GM19238 (cell line): ENCODE data around the gene TMEM95.

ENCODE experiments used
- DNase-seq: peaks from one replicate; pipeline ENCODE4 v3.0.0; 2011; ENCODE audit warnings: low spot score; ENCODE audit not compliant: insufficient read length

Gene TMEM95

GRCh38 chr17:7374353-7374752 is 19.4 kb downstream of the TMEM95 start:
- DNase-seq = no peak

GRCh38 chr17:7379134-7379533 is 24.2 kb downstream of the TMEM95 start:
- DNase-seq = no peak

DNA sequence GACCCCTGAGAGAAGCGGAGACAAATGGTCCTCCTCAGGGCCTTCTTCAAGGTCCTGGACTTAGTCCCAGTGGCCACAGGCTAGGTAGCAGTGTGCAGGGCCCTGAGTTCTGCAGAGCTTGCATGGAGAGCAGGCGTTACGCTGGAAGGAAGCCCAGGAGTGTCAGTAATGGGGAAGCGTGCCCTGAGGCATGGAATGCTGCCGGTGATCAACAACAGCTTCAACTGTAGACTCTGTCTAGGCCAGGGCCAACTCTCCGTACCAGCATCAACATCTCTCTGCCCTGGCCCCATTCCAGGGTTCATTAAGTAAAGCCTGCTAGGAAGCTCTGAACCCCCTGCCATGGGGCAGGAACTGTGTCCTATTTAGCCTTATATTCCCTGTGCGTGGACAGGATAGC is 25.4 kb downstream of the TMEM95 start:
- no peak for DNase-seq

GRCh38 chr17:7380855-7381683 is 26.1 kb downstream of the TMEM95 start, which contains the start of gene TNK1:
TNK1 (plus strand) TSS chr17:7381089; CDS start chr17:7382927, 1,838 bp downstream.
- no peak for DNase-seq

GRCh38 chr17:7382901-7383300 is 27.9 kb downstream of the TMEM95 start:
- no peak for DNase-seq

DNA sequence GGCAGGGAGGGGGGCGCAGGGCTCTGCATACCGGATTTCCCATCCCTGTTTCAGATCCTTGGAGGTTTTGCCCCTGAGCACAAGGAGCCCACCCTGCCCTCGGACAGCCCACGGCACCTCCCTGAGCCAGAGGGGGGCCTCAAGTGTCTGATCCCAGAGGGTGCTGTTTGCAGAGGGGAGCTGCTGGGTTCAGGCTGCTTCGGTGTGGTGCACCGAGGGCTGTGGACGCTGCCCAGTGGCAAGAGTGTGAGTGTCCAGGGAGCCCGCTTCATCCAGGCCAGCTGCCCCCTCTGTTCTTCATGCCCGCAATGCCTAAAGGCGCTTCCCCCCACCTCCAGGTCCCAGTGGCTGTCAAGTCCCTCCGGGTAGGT is 28.4 kb downstream of the TMEM95 start:
- DNase-seq = no peak

DNA sequence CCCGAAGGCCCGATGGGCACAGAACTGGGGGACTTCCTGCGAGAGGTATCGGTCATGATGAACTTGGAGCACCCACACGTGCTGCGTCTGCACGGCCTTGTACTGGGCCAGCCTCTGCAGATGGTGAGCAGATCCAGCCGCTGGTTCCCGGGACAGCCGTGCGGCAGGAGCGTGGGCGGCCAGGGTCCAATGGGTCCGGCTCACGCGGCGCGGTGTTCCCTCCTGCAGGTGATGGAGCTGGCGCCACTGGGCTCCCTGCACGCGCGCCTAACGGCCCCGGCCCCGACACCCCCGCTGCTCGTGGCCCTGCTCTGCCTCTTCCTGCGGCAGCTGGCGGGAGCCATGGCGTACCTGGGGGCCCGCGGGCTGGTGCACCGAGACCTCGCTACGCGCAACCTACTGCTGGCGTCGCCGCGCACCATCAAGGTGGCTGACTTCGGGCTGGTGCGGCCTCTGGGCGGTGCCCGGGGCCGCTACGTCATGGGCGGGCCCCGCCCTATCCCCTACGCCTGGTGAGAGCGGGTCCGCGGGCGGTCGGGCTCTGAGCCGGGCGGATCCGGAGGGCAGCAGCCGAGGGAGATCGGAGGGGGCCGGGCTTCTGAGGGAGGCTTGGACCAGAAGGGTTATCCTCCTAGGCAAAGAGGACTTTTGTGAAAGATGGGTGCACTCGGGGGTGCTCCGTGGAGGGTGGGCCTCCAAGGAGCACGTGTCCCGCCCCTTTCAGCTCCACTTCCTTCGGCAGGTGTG is 29.0 kb downstream of the TMEM95 start:
- DNase-seq = peak; percentile 89

DNA sequence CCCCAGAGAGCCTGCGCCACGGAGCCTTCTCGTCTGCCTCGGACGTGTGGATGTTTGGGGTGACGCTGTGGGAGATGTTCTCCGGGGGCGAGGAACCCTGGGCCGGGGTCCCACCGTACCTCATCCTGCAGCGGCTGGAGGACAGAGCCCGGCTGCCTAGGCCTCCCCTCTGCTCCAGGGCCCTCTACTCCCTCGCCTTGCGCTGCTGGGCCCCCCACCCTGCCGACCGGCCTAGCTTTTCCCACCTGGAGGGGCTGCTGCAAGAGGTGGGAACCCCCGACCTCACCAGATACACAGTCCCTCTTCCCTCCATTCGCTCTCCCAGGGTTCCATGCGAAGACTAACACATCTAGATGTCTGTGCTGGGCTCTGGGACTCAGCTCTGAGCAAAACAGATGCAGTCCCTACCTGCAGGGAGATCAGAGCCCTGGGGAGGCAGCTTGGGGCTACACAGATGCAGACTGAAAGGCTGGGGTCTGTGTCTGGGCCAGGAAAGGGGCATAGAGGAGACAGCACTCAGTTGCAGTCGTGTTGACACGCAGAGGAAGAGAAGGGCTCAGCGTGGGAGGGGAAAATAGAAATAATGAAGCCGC is 29.6 kb downstream of the TMEM95 start:
- no peak for DNase-seq

DNA sequence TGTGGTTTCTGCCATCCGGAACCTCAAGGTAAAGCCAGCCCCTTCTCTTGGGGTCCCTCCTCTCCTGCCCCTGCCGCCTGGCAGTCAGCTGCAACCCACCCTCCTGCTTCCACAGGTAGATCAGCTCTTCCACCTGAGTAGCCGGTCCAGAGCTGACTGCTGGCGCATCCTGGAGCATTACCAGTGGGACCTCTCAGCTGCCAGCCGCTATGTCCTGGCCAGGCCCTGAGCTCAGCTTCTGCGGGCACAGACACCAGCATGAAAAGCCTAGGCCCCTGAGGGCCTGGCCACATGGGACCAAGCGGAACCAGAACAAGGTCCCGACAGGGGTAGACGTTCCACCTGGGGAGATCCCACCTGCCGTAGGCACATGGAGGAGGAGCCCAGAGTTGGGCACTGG is 33.9 kb downstream of the TMEM95 start:
- no peak for DNase-seq

DNA sequence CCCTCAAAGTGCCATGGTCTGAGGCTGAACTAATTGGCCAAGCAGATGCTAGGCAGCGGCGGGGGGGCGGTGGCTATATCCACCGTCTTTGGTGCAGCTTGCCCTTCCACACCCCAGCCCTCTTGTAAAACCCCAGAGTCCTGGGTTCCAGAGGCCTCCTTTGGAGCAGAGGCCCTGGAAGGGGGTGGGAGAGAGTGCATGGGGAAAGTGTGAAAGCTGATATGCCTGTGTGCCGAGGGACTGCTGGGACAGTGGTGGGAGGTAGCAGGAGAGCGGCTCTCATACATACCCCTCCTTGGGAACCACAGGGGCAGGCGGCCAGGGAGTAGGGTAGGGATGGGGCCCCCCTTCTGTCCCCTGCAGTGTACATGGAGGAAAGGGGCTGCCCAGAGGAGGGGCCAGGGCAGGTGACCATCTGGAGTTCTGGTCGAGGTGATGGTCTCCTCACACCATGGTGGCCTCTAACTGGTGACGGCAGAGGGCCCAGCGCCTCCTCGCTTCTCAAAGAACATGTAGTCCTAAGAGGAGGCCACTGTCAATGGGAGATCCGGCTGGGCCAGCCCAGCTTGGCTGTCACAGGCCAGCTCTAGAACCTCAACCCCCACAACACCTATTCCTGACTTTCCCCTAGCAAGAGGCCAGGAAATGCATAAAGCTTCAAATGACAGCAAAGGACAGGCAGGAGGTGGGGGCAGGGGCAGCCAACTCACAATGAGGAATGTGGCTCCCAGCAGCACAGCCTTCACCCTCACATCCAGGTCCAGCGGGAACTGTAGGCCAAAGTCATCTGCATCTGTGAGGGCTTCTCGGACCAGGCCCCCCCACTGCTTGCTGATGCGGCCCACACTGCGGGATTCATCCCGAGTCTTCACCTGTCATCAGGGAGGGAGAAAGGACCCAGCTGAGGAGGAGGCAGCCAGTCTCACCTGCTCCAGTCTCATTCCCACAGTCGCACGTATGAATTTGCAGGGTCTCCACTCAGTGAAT is 35.3 kb downstream of the TMEM95 start:
- no peak for DNase-seq

- DNase-seq = no peak
These were observed 36.4 kb downstream of the TMEM95 start for GRCh38 chr17:7391307-7391706.

DNA sequence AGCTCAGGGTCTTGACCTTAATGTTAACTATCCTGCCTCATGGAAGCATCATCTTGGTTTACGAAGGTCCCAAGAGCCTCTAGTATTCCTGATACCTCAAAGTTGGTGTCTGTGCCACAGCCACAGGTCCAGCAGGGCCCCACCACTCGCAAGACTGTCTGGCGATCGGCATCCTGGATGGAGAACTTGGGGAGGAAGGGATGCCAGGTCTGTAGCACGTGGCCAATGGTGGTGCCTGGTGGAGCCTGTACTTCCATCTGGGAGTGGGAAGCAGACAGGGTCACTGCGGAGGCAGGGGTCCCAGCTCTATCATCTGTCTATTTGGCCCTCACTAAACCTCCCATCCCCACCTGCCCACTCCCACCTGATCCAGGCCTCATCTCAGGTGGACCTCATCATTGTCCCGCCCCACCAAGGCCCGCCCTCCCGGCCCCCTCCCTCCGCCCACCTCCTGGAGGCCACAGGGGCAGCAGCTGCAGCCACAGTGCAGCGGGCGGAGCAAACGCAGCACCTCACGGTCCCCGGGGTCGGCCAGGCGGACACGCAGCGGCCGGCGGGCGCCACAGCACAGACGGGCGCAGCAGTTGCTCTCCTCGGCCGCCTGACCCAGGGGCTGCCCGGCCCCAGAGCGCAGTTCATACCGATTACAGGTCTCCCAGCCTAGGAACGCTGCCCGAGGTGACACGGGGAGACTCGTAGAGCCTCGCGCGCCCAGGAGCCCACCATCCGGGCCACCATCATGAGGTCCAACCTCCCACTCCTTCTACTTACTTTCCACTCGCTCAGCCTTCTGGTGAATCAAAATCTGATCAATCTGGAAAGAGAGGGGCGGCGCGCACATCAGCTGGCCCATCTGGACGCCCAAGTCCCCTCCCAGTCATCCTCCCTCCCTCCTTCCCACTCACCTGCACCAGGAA is 38.0 kb downstream of the TMEM95 start:
- DNase-seq = no peak

DNA sequence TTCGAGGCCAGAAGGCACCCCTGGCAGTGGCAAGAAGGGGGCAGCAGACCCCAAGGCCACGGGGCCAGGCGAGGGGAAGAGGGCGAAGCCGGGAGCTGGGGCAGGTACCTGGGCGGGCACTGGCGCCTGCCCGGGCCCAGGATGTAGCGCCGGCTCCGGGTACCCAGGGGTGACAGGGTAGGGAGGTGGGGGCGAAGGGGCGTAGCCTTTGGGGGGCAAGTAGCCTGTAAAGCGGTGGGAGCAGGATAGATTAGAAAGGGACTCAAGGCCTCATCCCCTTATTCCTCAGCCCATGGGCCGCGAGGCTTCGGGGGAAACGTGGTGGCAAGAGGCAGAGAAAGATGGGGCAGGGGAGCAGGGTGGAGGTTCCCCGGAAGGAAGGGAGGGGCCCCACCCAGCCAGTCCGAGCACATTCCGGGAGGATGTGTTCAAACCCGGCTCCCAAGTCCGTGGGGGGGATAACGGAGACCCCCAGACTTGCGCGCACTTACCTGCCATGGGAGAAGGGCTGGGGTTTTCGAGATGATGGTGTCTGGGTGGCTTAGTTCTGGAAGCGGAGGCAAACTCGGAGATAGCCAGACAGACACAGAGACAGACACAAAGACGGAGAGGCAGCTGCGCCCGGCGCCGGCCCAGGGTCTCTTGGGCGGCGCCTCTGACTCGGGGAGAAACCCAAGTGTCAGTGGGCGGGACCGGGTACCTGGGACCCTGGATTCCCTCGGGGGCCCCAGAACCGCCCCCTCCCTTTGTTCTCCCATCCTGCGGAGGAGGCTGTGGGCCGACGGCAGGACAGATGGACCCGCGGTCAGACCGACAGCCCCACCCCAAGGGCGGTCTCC is 38.9 kb downstream of the TMEM95 start:
- peak; percentile 80 for DNase-seq

GRCh38 chr17:7394452-7395191 is 39.7 kb downstream of the TMEM95 start, which contains the start of gene PLSCR3:
PLSCR3 (minus strand) TSS chr17:7394525; CDS start chr17:7394110, 415 bp downstream.
- peak; percentile 98 for DNase-seq

DNA sequence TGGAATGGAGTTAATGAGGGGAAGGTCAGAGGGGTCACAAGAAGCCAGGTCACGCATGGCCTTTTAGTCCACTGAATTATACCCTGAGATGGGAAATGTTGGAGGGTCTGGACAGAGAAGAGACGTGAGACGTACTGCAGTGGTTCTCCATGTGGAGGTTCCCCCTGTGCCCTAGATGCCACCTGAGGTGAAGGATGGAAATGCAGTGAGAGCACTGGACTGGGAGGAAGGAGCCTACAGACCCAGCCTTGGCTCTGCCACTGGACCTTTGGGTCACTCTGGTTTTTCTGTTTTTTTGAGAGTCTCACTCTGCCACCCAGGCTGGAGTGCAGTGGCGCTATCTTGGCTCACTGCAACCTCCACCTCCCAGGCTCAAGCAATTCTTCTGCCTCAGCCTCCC is 41.2 kb downstream of the TMEM95 start:
- DNase-seq = no peak

GRCh38 chr17:7398612-7399011 is 43.7 kb downstream of the TMEM95 start:
- DNase-seq = no peak

- DNase-seq = no peak
These were observed 48.2 kb downstream of the TMEM95 start for GRCh38 chr17:7403043-7403726.

DNA sequence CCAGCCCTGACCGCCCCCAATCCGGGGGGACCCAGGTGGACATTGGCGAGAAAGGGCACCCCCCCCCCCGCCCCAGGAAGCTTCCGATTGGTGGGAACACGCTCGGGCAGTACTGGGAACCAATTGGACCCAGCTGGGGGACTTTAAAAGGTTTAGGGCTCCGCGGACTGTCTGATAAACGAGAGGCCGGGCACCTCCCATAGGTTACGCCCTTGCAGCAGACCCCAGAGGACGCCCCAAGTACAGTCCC is 48.7 kb downstream of the TMEM95 start:
- DNase-seq = peak; percentile 51
